Right hindlimb (tissue), 1 donor: ENCODE measurements around the gene MIF4GD.

Source experiments
- DNase-seq: peaks from one replicate; pipeline ENCODE4 v3.0.0-alpha.2; 2018

MIF4GD gene

GRCh38 chr17:75231071-75231470 lies 40.0 kb downstream of the MIF4GD start:
- DNase-seq: no peak

DNA sequence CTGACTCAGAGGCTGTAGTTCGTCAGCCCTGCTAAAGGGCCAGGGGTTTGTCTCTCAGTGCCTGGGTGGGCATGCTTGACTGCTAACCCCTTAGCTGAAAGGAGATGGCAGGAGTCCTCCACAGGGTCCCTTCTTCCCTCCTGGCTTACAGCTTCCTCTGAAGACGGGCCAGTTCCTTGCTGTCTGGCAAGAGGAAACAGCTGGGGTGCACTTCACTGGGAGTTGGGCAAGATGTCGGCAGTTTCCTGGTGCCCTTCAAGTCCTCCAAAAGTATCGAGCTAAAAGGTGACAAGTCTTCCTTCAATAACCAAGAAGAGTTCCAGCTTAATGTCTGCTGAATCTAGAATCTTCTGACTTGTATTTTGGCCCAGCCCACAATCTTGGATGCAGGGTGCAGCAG lies 42.2 kb downstream of the MIF4GD start:
- no peak for DNase-seq

GRCh38 chr17:75228305-75228704 lies 42.7 kb downstream of the MIF4GD start:
- no peak for DNase-seq

DNA sequence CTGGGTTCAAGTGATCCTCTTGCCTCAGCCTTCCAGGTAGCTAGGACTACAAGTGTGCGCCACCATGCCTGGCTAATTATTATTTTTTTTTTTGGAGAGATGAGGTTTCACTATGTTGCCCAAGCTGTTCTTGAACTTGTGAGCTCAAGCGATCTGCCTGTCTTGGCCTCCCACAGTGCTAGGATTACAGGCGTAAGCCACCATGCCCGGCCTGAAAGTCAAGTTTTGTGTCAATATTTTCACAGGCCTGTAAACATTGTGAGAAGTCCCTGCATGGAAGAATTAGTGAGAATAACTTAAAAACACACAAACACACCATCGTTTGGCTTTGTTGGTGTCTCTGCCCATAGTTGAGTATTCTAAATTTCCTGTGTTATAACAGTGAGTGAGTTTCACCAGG lies 43.3 kb downstream of the MIF4GD start:
- DNase-seq: no peak

DNA sequence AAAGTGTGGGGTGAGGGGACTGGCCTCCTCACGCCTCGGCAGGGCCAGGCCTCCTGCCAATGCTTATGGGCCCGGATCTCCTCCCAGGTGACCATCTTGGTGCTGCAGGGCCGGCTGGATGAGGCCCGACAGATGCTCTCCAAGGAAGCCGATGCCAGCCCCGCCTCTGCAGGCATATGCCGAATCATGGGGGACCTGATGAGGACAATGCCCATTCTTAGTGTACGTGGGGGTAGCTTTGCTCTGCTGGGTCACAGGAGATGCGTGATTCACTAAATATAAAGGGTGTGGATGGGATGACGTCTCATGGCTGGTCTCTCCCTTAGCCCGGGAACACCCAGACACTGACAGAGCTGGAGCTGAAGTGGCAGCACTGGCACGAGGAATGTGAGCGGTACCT lies 46.0 kb downstream of the MIF4GD start:
- DNase-seq: no peak

GRCh38 chr17:75219815-75220214 lies 51.2 kb downstream of the MIF4GD start:
- no peak for DNase-seq

DNA sequence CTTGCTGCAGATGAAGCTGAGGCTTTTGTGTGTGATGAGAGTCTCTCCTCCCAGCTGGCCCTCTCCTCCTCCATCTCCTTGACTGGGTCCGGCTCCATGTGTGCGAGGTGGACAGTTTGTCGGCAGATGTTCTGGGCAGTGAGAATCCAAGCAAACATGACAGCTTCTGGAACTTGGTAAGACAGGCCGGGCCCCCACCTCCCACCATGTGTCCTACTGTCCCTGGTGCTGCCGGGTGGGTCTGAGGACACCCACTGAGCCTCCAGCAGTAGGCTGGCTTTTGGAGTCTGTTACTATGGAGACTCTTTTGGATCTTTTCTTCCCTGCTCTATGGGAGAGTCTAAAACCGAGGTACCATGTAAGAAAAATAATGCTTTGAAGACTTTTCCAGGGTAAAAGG lies 52.9 kb downstream of the MIF4GD start:
- no peak for DNase-seq
